ENCODE data around the gene CCDC85C. TPM values are rescaled to one million over a fixed set of nuclear protein-coding genes. Genes with fewer than 3 reads are reported as not detected.

The CCDC85C gene
- total and polyA plus RNA-seq, 3 donors from 2014 or later = 25.6 to 28.3 (median 26.4) TPM

GRCh38 chr14:99593971-99594841 is 9.8 kb downstream of the CCDC85C start:
- 67 to 95% methylated on average over 7 to 9 of the region's 9 CpGs for WGBS, 2 donors
- TF ChIP-seq CTCF (IDR thresholded peaks at IDR 0.05) (no peak), POLR2A (IDR thresholded peaks at IDR 0.05) (no peak)
- Histone ChIP-seq H3K9me3 (no peaks in the 10 kb centered on the region), H3K27me3 (no peaks in the 10 kb centered on the region), H3K27ac (no peak overlapping the region), H3K4me1 (peaks cover 19% of the 10 kb centered on the region), H3K36me3 (ENCODE audit: low read depth, missing control alignments) (no peaks in the 10 kb centered on the region), H3K4me3 (no peak overlapping the region)
- DNase-seq = no peak
- intact Hi-C loops (cut with DNase I; ENCODE audit: low total_unique reads) = no loop called here

- H3K4me1 ChIP-seq = peaks cover 12% of the 10 kb centered on the region
- H3K36me3 ChIP-seq (ENCODE audit: low read depth, missing control alignments) = no peaks in the 10 kb centered on the region
- WGBS, 2 donors = 91 to 95% methylated on average over 28 to 36 of the region's 36 CpGs
- H3K4me3 ChIP-seq = no peak overlapping the region
- intact Hi-C loops (cut with DNase I; ENCODE audit: low total_unique reads) = no loop called here
- H3K9me3 ChIP-seq = no peaks in the 10 kb centered on the region
- no peak for DNase-seq
- H3K27me3 ChIP-seq = no peaks in the 10 kb centered on the region
- TF ChIP-seq CTCF (IDR thresholded peaks at IDR 0.05) (no peak), POLR2A (IDR thresholded peaks at IDR 0.05) (no peak)
- no peak overlapping the region for H3K27ac ChIP-seq
Observed at GRCh38 chr14:99592933-99593753, 10.9 kb downstream of the CCDC85C start.

- H3K27ac ChIP-seq = no peak overlapping the region
- no peak overlapping the region for H3K4me3 ChIP-seq
- H3K36me3 ChIP-seq (ENCODE audit: low read depth, missing control alignments) = no peaks in the 10 kb centered on the region
- DNase-seq = no peak
- H3K4me1 ChIP-seq = peaks cover 12% of the 10 kb centered on the region
- TF ChIP-seq POLR2A (IDR thresholded peaks at IDR 0.05) (no peak), CTCF (IDR thresholded peaks at IDR 0.05) (no peak)
- intact Hi-C loops (cut with DNase I; ENCODE audit: low total_unique reads) = no loop called here
- no peaks in the 10 kb centered on the region for H3K27me3 ChIP-seq
- WGBS, 2 donors = 75 to 77% methylated on average over 2 of the region's 2 CpGs
- no peaks in the 10 kb centered on the region for H3K9me3 ChIP-seq
Observed at GRCh38 chr14:99592394-99592793, 11.6 kb downstream of the CCDC85C start.

GRCh38 chr14:99590746-99591555 is 13.1 kb downstream of the CCDC85C start:
- DNase-seq = no peak
- H3K27ac ChIP-seq = no peak overlapping the region

More at GRCh38 chr14:99590746-99591555, 13.1 kb downstream of the CCDC85C start:
- TF ChIP-seq CTCF (IDR thresholded peaks at IDR 0.05) (no peak), POLR2A (IDR thresholded peaks at IDR 0.05) (no peak)
- Histone ChIP-seq H3K9me3 (no peaks in the 10 kb centered on the region), H3K36me3 (ENCODE audit: low read depth, missing control alignments) (no peaks in the 10 kb centered on the region), H3K4me3 (no peak overlapping the region), H3K4me1 (peaks cover 12% of the 10 kb centered on the region), H3K27me3 (no peaks in the 10 kb centered on the region)
- WGBS, 2 donors = 46 to 48% methylated on average over 14 to 26 of the region's 28 CpGs
- intact Hi-C loops (cut with DNase I; ENCODE audit: low total_unique reads) = no loop called here

All from testis (tissue), 3 donors.